GM19035 (cell line): ENCODE measurements around the gene METTL23.
"Not testable (repeated sequence)": the region's sequence is repeated elsewhere in the genome, so short reads cannot be mapped to it uniquely, and the experiment has no call there.

Experiments
- ATAC-seq: cut with Tn5 transposase; IDR thresholded peaks from one replicate; pipeline ENCODE4 v1.9.1; 2021; ENCODE audit not compliant: unreplicated experiment

Gene METTL23

GRCh38 chr17:76713765-76714164 is 12.9 kb upstream of the METTL23 start:
- no peak for ATAC-seq

GRCh38 chr17:76714336-76714735 is 12.3 kb upstream of the METTL23 start:
- no peak for ATAC-seq

- no peak for ATAC-seq
Measured at GRCh38 chr17:76714822-76715495, 11.7 kb upstream of the METTL23 start.

- no peak for ATAC-seq
Measured at GRCh38 chr17:76715496-76715830, 11.2 kb upstream of the METTL23 start.

GRCh38 chr17:76716146-76716838 is 10.3 kb upstream of the METTL23 start:
- ATAC-seq = no peak

- ATAC-seq = no peak
Measured at GRCh38 chr17:76716839-76717215, 9.8 kb upstream of the METTL23 start.

- no peak for ATAC-seq
Measured at GRCh38 chr17:76718516-76718915, 8.1 kb upstream of the METTL23 start.

- ATAC-seq = no peak
Measured at GRCh38 chr17:76720211-76720610, 6.4 kb upstream of the METTL23 start.

- no peak for ATAC-seq
Measured at GRCh38 chr17:76720941-76721340, 5.7 kb upstream of the METTL23 start.

GRCh38 chr17:76721463-76721862 is 5.2 kb upstream of the METTL23 start:
- no peak for ATAC-seq

- ATAC-seq = no peak
Measured at GRCh38 chr17:76722279-76722678, 4.4 kb upstream of the METTL23 start.

GRCh38 chr17:76722977-76723376 is 3.7 kb upstream of the METTL23 start:
- ATAC-seq = not testable (repeated sequence)

- no peak for ATAC-seq
Measured at GRCh38 chr17:76723812-76724211, 2.8 kb upstream of the METTL23 start.

GRCh38 chr17:76725580-76726230 is 934 bp upstream of the METTL23 start:
- peak; percentile 15 for ATAC-seq

- peak; percentile 78 for ATAC-seq
Measured at GRCh38 chr17:76726231-76726775, 336 bp upstream of the METTL23 start, which contains the start of gene JMJD6. JMJD6 (minus strand) TSS chr17:76726606; CDS start chr17:76726475, 131 bp downstream.

- no peak for ATAC-seq
Measured at GRCh38 chr17:76727745-76728456, 1.3 kb downstream of the METTL23 start.

- not testable (repeated sequence) for ATAC-seq
Measured at GRCh38 chr17:76731800-76732733, 5.4 kb downstream of the METTL23 start.

GRCh38 chr17:76732734-76733617 is 6.3 kb downstream of the METTL23 start:
- no peak for ATAC-seq

- no peak for ATAC-seq
Measured at GRCh38 chr17:76733618-76733957, 6.9 kb downstream of the METTL23 start.
